GM23338 (cell line): ENCODE measurements around the gene RFESD. TPM values are rescaled to one million over a fixed set of nuclear protein-coding genes. Genes with fewer than 3 reads are reported as not detected.

ENCODE experiments used
- ATAC-seq: fragments of 200-7000 bp; cut with Tn5 transposase; 3 replicates; pipeline ENCODE4 v1.9.1; 2020
- DNase-seq: peaks from one replicate; pipeline ENCODE4 v3.0.0-alpha.2; 2015; ENCODE audit warnings: low spot score
- H2AFZ ChIP-seq: fragments of 200-600 bp; sonication (generic); 2 replicates; pipeline ENCODE4 v1.8.0; 2016; ENCODE audit warnings: antibody characterized with exemption, mild to moderate bottlenecking, moderate library complexity
- H3F3A ChIP-seq: fragments of 200-600 bp; sonication (generic); replicated peaks from 2 replicates; pipeline ENCODE4 v1.8.0; 2017; ENCODE audit warnings: antibody characterized with exemption, mixed run types, low read depth
- H3K27ac ChIP-seq: fragments of 200-600 bp; sonication (generic); 2 replicates; pipeline ENCODE4 v1.6.1; 2016; ENCODE audit warnings: low read depth
- H3K27me3 ChIP-seq: fragments of 200-600 bp; sonication (generic); 2 replicates; pipeline ENCODE4 v1.8.0; 2016; ENCODE audit warnings: mild to moderate bottlenecking, mixed run types, moderate library complexity; ENCODE audit not compliant: insufficient read depth
- H3K36me3 ChIP-seq: fragments of 200-600 bp; sonication (generic); 2 replicates; pipeline ENCODE4 v1.8.0; 2016; ENCODE audit warnings: mild to moderate bottlenecking; ENCODE audit not compliant: insufficient read depth
- H3K4me1 ChIP-seq: fragments of 200-600 bp; sonication (generic); 2 replicates; pipeline ENCODE4 v1.8.0; 2016; ENCODE audit warnings: mild to moderate bottlenecking, moderate library complexity; ENCODE audit not compliant: insufficient read depth
- H3K4me2 ChIP-seq: fragments of 200-600 bp; sonication (generic); 2 replicates; pipeline ENCODE4 v1.7.1; 2017; ENCODE audit warnings: mixed run types
- H3K4me3 ChIP-seq: fragments of 200-600 bp; sonication (generic); 2 replicates; pipeline ENCODE4 v1.6.1; 2016; ENCODE audit warnings: mixed run types
- H3K79me2 ChIP-seq: fragments of 200-600 bp; sonication (generic); replicated peaks from 2 replicates; pipeline ENCODE4 v1.8.0; 2017; ENCODE audit warnings: mild to moderate bottlenecking; ENCODE audit not compliant: insufficient read depth
- H3K9me2 ChIP-seq: fragments of 200-600 bp; sonication (generic); 2 replicates; pipeline ENCODE4 v1.8.0; 2017; ENCODE audit not compliant: insufficient read depth
- H4K20me1 ChIP-seq: fragments of 200-600 bp; sonication (generic); replicated peaks from 2 replicates; pipeline ENCODE4 v1.8.0; 2017; ENCODE audit warnings: mild to moderate bottlenecking; ENCODE audit not compliant: insufficient read depth
- H3K27ac Mint-ChIP-seq: 2 replicates; pipeline ENCODE4 v1.8.0; 2020; ENCODE audit warnings: inconsistent platforms, mild to moderate bottlenecking, moderate library complexity, mixed read lengths
- H3K27me3 Mint-ChIP-seq: 3 replicates; pipeline ENCODE4 v1.8.0; 2022; ENCODE audit warnings: low read depth, mild to moderate bottlenecking, moderate library complexity, mixed read lengths, inconsistent platforms; ENCODE audit not compliant: insufficient read depth, poor library complexity
- H3K36me3 Mint-ChIP-seq: 3 replicates; pipeline ENCODE4 v1.8.0; 2021; ENCODE audit warnings: low read depth, mild to moderate bottlenecking, inconsistent platforms, moderate library complexity, mixed read lengths
- H3K4me1 Mint-ChIP-seq: 3 replicates; pipeline ENCODE4 v1.8.0; 2020; ENCODE audit warnings: mild to moderate bottlenecking, inconsistent platforms, mixed read lengths
- H3K4me3 Mint-ChIP-seq: 3 replicates; pipeline ENCODE4 v1.8.0; 2021; ENCODE audit warnings: moderate library complexity, mild to moderate bottlenecking, inconsistent platforms, mixed read lengths
- H3K9me3 Mint-ChIP-seq: 3 replicates; pipeline ENCODE4 v1.8.0; 2020; ENCODE audit warnings: moderate library complexity, mild to moderate bottlenecking, inconsistent platforms, mixed read lengths
- CREB1 ChIP-seq: fragments of 250-450 bp; sonication (Bioruptor Pico); IDR thresholded peaks from 2 replicates; pipeline ENCODE4 v1.5.0; 2020; ENCODE audit warnings: low read depth, mild to moderate bottlenecking, moderate library complexity
- EZH2 ChIP-seq: fragments of 200-600 bp; sonication (generic); IDR thresholded peaks from one replicate; pipeline ENCODE4 v1.8.0; 2017; ENCODE audit warnings: antibody characterized with exemption, mild to moderate bottlenecking, low read depth; ENCODE audit not compliant: unreplicated experiment
- EZH2phosphoT487 ChIP-seq: fragments of 200-600 bp; sonication (generic); IDR thresholded peaks from one replicate; pipeline ENCODE4 v1.8.1; 2018; ENCODE audit warnings: antibody characterized with exemption; ENCODE audit not compliant: unreplicated experiment
- JUNB ChIP-seq: IDR thresholded peaks from one replicate; pipeline ENCODE4 v1.6.1; 2016; ENCODE audit warnings: antibody characterized with exemption; ENCODE audit not compliant: unreplicated experiment
- NANOG ChIP-seq: IDR thresholded peaks from 2 replicates; pipeline ENCODE4 v1.6.1; 2016; ENCODE audit warnings: antibody characterized with exemption, borderline replicate concordance
- POLR2AphosphoS5 ChIP-seq: IDR thresholded peaks from 2 replicates; pipeline ENCODE4 v1.6.1; 2016; ENCODE audit warnings: antibody characterized with exemption, low read depth
- REST ChIP-seq: IDR thresholded peaks from one replicate; pipeline ENCODE4 v1.6.1; 2018; ENCODE audit warnings: antibody characterized with exemption; ENCODE audit not compliant: unreplicated experiment
- STAT1 ChIP-seq: IDR thresholded peaks from one replicate; pipeline ENCODE4 v1.6.1; 2016; ENCODE audit warnings: antibody characterized with exemption; ENCODE audit not compliant: unreplicated experiment
- ZNF114 ChIP-seq: fragments of 250-450 bp; sonication (Bioruptor Pico); IDR thresholded peaks from 2 replicates; pipeline ENCODE4 v1.5.0; 2020; ENCODE audit warnings: mild to moderate bottlenecking, moderate library complexity
- ZNF331 ChIP-seq: fragments of 250-450 bp; sonication (Bioruptor Pico); IDR thresholded peaks from 2 replicates; pipeline ENCODE4 v1.5.0; 2020; ENCODE audit warnings: low read depth, mild to moderate bottlenecking, moderate library complexity
- ZNF462 ChIP-seq: fragments of 250-450 bp; sonication (Bioruptor Pico); IDR thresholded peaks from 2 replicates; pipeline ENCODE4 v1.5.0; 2020; ENCODE audit warnings: mild to moderate bottlenecking, moderate library complexity
- polyA plus RNA-seq: library from polyadenylated mRNA; unstranded; fragments of >200 nt; fragmentation: Nextera tagmentation; extraction: Ambion mirVana; gene quantifications from 2 replicates; pipeline ENCODE4 v1.2.1, GENCODE V29; 2016
- total RNA-seq: library from RNA; depleted of rRNA; stranded (reverse); fragments of >200 nt; shearing (Covaris generic); gene quantifications from 2 replicates; pipeline ENCODE4 v1.2.3, GENCODE V29; 2014
- TF ChIP-seq, protein P1 (sequence below), 2 experiments: fragments of 200-600 bp in 1 of 2; sonication (generic) in 1 of 2; conservative IDR thresholded peaks; 2 replicates each; pipeline versions ENCODE4 v1.5.1 to v1.6.1; 2016 to 2017; ENCODE audit warnings: antibody characterized with exemption in 2 of 2, low read depth in 2 of 2, mild to moderate bottlenecking in 2 of 2, moderate library complexity in 1 of 2
- TF ChIP-seq, protein P2 (sequence below): IDR thresholded peaks from 2 replicates; pipeline ENCODE4 v1.6.1; 2016; ENCODE audit warnings: antibody characterized with exemption

The RFESD gene
- total and polyA plus RNA-seq, 2 experiments from 2014 or later: 2.4 to 6.9 TPM

GRCh38 chr5:95670568-95670967 is 24.0 kb downstream of the RFESD start:
- Mint-ChIP-seq H3K9me3 (no peaks in the 10 kb centered on the region), H3K27ac (no peak overlapping the region), H3K4me3 (no peak overlapping the region), H3K27me3 (no peaks in the 10 kb centered on the region), H3K36me3 (no peaks in the 10 kb centered on the region), H3K4me1 (no peaks in the 10 kb centered on the region)
- H3K4me2 ChIP-seq: no peak overlapping the region
- no peaks in the 10 kb centered on the region for H3K4me1 ChIP-seq
- no peaks in the 10 kb centered on the region for H3K36me3 ChIP-seq
- H3F3A ChIP-seq: no peaks in the 10 kb centered on the region
- no peak overlapping the region for H3K4me3 ChIP-seq
- H3K27me3 ChIP-seq: no peaks in the 10 kb centered on the region
- ATAC-seq (no peak), DNase-seq (no peak)
- H2AFZ ChIP-seq: no peak overlapping the region
- TF ChIP-seq EZH2phosphoT487 (no peak), EZH2 (no peak), ZNF114 (CRISPR knock-in tag) (no peak), ZNF462 (CRISPR knock-in tag) (no peak), REST (no peak), ZNF331 (CRISPR knock-in tag) (no peak), POLR2AphosphoS5 (no peak), CREB1 (CRISPR knock-in tag) (no peak), NANOG (no peak), STAT1 (no peak), JUNB (no peak)
- TF ChIP-seq, protein P1, sequence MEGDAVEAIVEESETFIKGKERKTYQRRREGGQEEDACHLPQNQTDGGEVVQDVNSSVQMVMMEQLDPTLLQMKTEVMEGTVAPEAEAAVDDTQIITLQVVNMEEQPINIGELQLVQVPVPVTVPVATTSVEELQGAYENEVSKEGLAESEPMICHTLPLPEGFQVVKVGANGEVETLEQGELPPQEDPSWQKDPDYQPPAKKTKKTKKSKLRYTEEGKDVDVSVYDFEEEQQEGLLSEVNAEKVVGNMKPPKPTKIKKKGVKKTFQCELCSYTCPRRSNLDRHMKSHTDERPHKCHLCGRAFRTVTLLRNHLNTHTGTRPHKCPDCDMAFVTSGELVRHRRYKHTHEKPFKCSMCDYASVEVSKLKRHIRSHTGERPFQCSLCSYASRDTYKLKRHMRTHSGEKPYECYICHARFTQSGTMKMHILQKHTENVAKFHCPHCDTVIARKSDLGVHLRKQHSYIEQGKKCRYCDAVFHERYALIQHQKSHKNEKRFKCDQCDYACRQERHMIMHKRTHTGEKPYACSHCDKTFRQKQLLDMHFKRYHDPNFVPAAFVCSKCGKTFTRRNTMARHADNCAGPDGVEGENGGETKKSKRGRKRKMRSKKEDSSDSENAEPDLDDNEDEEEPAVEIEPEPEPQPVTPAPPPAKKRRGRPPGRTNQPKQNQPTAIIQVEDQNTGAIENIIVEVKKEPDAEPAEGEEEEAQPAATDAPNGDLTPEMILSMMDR (conservative IDR thresholded peaks at IDR 0.05; ENCODE audit: low read depth in 2 of 2): no peak
- TF ChIP-seq, protein P2, sequence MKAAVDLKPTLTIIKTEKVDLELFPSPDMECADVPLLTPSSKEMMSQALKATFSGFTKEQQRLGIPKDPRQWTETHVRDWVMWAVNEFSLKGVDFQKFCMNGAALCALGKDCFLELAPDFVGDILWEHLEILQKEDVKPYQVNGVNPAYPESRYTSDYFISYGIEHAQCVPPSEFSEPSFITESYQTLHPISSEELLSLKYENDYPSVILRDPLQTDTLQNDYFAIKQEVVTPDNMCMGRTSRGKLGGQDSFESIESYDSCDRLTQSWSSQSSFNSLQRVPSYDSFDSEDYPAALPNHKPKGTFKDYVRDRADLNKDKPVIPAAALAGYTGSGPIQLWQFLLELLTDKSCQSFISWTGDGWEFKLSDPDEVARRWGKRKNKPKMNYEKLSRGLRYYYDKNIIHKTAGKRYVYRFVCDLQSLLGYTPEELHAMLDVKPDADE: no peak
- no peaks in the 10 kb centered on the region for H4K20me1 ChIP-seq
- no peaks in the 10 kb centered on the region for H3K9me2 ChIP-seq
- no peaks in the 10 kb centered on the region for H3K79me2 ChIP-seq
- H3K27ac ChIP-seq: no peak overlapping the region
